MM.1S (cell line): ENCODE data around the gene CLEC9A.

ENCODE experiments used
- CTCF ChIP-seq: fragments of 300-600 bp; sonication (generic); IDR thresholded peaks from 2 replicates; pipeline ENCODE4 v1.5.1; 2016; ENCODE audit warnings: antibody characterized with exemption, low read length, mixed read lengths
- EZH2 ChIP-seq: fragments of 300-600 bp; sonication (generic); optimal IDR thresholded peaks from 2 replicates; pipeline ENCODE3; 2017; ENCODE audit warnings: low read depth, mild to moderate bottlenecking, antibody characterized with exemption, low read length, mixed read lengths
- EZH2phosphoT487 ChIP-seq: fragments of 300-600 bp; sonication (generic); IDR thresholded peaks from 2 replicates; pipeline ENCODE4 v1.6.1; 2018; ENCODE audit warnings: antibody characterized with exemption, low read length

- no peak for TF ChIP-seq EZH2phosphoT487
- no peak for TF ChIP-seq CTCF
- TF ChIP-seq EZH2 = no peak
These were observed 82.6 kb downstream of the CLEC9A start for GRCh38 chr12:10113075-10113474.
